Colon (tissue), 2 donors: ENCODE data around the gene MAN2A2.
"Not testable (repeated sequence)": the region's sequence is repeated elsewhere in the genome, so short reads cannot be mapped to it uniquely, and the experiment has no call there.

Experiments used
- FAIRE-seq: peaks from 2 replicates; lab custom pipeline; 2012; peaks lifted over from hg19 to GRCh38; lab: Jason Lieb, UNC
- donor health status: control.
- donor health status: control.

MAN2A2 gene

DNA sequence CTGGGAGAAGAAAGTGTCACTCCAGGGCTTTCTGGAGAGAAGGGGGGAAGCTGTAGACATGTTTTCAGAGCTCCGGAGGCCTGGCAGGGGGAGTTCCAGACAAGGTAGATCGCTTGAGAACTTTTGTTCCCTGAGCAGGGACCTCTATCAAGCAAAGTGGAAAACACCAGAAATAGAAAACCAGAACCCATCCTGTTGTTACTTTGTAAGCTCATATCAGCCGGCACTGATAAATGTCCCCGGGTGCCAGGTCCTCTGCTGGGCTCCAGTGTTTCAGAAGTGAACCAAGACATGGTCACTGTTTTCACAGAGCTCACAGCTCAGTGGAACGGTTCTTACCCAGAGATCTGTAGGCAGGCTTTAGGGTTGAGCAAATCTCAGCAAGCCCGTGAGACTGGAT is 15.7 kb downstream of the MAN2A2 start:
- FAIRE-seq: no peak

DNA sequence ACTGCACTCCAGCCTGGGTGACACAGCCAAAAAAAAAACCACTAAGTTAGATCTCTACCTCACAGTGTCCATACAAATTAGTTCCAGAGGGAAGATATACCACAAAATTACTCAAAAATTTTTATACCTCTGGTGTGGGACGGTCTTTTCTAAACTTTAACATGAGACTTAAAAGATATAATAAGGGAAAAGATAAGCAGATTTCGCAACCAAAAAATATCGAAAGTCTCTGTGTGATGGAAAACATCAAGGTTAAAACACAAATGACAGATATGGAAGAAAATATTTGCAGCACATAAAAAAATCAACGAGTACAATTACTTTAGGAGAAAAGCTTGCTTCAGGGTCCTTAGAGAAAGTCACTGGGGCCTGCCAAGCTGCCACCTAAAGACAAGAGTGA is 18.8 kb downstream of the MAN2A2 start:
- no peak for FAIRE-seq

DNA sequence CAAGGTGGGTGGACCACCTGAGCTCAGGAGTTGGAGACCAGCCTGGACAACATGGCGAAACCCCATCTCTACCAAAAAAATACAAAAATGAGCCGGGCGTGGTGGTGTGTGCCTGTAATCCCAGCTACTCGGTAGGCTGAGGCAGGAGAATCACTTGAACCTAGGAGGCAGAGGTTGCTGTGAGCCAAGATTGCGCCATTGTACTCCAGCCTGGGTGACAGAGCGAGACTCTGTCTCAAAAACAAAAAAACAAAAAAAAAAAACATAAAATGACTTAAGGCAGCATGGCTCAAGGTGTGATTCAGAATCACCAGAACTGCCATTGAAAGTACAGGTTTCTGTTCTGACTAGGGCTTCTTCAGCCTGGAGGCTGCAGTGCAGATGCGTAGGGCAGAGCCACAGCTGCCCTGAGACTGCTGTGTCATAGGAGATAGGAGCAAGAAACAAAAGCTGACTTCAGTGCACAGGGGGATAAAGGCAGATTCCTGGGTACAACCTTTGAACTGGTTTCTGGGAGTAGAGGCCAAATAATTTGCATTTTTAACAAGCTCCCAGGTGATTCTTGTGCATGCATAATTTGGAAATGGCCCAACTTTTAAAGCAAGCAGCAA is 19.7 kb downstream of the MAN2A2 start:
- not testable (repeated sequence) for FAIRE-seq

DNA sequence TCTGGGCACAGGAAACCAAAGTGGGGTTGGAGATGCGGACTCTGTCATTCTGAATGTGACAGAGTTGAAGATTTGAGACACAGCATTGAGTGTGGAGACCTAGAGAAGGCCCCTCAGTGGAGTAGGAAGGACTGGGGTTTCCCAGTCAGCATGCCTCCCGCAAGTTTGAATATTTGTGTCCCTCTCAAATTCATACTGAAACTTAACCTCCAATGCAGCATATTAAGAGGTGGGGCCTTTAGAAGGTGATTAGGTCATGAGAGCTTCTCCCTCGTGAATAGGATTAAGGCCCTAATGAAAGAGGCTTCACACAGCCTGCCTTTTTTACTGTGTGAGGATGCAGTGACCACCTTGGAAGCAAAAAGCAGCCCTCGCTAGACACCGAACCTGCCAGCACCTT is 21.3 kb downstream of the MAN2A2 start:
- FAIRE-seq: no peak

DNA sequence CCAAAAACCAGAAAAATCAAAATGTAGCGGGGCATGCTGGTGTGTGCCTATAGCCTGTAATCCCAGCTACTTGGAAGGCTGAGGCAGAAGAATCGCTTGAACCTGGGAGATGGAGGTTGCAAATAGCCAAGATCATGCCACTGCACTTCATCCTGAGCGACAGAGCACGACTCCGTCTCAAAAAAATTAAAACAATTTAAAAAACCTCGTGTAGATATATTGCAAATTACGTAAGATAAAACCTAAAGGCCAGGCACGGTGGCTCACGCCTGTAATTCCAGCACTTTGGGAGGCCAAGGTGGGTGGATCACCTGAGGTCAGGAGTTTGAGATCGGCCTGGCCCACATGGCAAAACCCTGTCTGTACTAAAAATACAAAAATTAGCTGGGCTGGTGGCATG is 23.7 kb downstream of the MAN2A2 start:
- not testable (repeated sequence) for FAIRE-seq

DNA sequence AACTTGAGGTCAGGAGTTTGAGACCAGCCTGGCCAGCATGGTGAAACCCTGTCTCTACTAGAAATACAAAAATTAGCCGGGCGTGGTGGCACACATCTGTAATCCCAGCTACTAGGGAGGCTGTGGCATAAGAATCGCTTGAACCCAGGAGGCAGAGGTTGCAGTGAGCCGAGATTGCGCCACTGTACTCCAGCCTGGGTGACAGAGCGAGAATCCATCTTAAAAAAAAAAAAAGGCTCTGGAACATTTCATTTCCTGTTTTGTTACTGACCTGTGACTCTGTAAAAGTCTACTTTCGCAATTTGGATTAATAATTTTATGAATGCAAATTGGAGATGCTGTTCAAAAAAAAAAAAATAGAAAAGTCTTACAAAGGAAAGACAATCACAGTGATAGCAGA is 25.0 kb downstream of the MAN2A2 start:
- FAIRE-seq: not testable (repeated sequence)

DNA sequence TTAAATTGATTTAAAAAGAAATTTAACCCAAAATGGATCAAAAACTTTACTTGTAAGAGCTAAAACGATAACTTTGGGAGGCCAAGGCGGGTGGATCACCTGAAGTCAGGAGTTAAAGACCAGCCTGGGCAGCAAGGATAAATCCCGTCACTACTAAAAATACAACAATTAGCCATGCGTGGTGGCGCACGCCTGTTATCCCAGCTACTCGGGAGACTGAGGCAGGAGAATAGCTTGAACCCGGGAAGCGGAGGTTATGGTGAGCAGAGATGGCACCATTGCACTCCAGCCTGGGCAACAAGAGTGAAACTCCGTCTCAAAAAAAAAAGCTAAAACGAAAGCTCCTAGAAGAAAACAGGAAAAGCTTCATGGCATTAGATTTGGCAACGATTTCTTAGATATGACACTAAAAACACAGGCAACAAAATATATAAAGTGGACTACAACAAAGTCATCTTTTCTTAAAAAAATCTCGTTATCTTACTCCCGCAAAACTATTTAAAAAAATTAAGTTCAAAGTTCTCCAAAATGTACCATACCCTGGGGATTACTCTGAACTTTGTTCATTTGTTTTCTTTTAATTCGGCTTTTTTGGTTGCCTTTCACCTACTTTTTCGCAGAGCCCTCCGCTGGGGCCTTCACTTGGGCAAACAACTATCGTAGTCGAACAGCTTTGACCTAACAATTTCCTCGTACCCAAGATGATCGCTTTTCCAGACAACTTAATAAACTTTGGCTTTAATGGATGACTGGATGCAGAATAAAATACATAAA is 26.3 kb downstream of the MAN2A2 start:
- FAIRE-seq: no peak

DNA sequence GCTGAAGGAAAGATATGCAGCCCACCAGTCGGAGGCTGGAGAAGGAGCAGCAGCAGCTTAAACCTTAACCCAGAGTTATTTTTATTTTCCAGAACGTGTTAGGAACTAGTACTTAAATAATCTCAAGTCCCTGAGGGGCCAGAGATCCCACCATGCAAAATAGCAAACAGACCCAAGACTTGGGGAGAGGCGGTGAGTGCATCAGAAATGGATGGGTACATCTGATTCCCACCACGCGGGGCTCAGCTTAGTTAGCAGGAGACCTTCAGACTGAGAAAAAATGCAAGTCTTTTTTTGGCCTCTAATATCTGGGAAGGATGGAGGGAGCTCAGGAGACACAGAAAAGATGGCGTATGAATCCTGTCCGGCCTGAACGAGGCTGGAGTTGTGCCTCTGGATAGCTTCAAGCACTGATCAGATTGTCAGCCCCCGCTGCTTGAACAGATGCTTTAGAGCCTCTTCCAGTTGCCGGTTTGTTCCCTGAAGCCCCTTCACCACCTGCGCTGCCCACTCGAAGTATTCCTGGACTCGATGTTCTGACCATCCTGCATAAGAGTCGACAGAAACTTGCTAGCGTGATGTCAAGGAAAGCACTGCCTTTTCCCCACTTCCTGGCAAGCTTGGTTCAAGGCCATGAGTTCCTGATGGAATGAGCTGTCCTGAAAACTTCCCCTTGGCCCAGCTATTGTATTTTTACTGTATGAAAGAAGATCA is 27.9 kb downstream of the MAN2A2 start:
- FAIRE-seq: no peak

DNA sequence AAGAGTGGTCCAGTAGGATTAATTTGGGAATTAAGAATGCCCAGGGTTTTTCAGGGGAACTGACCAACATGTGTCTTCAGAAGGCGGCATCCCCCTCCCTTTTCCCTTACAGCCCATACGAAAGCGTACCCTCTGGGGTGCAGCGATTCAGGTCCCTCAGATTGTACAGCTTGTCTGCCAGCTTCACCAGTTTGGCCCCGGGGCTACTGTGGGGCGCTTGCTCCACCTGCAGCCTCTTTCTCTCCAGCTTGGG is 28.4 kb downstream of the MAN2A2 start:
- FAIRE-seq: no peak

DNA sequence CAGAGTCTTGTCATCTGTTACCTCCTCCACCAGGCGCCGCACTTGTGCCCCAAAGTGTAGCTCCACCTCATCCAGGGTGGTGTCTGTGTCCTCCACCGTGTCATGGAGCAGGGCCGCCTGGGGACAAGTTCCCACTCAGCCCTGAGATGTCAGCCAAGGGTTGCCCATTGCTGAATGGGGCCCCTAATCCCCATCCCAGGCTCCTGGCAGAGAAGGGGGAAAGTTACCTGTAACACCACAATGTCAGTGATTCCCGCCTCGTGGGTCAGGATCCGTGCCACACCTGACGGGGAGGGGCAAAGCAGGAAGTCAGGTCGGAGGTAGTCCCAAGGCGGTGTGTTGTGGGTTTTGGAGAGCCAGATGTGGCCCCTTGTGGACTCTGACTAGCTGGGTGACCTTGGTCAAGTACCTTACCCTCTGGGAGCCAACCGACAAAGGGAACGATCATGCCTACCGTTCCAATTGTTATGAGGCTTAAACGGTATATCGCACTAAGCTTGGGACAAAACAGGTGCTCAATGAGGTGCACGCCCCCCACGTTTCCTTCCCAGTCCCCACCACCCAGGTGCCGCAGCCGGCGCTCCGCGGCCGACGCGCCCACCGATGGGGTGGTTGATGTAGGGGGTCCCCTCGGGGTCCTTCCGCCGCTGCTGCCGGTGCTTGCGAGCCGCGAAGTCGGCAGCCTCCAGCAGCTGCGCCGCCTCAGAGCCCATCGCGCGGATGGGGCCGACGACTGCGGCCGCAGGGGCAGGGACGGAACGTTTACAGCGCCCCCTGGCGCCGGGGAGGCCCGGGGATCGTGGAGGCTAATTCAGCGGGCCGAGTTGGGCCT is 28.9 kb downstream of the MAN2A2 start, which contains the start of gene HDDC3:
Gene HDDC3, minus strand, starts transcription at position 722 of the 832 bp plus-strand sequence. Its CDS starts 9 bp downstream, at position 713.
- FAIRE-seq: no peak

DNA sequence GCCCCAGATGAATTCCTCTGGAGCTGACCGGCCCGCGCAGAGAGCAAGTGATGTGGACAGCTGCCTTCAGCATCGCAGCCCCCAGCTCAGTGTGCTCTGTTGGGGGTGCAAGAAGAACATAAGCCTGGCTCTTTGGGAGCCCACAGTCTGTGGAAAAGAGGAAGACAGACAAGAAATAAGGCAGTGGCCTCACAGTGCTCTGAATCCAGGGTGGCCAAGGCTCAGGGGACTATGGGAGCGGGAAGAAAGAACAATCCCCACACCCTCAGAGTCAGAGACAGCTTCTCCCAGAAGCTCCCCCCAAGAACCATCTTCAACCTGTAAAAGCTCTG is 29.5 kb downstream of the MAN2A2 start:
- no peak for FAIRE-seq

DNA sequence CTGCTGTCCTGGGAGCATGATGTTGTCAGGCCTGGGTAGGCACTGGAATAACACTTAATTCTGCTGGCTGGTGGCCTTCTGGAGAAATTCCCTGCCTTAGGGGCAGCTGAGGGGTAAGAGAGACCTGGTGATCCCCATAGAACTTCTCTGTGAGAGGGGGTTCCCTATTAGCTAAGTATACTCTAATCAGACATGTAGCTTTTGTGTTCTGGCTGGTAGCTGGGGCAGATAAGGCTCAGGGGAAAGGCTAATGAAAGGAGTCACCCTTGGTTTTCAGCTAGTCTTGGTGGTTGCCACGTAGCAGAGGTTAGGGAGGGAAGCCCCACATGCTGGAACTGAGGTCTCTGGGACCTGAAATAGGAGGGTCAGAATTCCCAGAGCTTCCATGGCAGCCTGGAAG is 30.2 kb downstream of the MAN2A2 start:
- no peak for FAIRE-seq

DNA sequence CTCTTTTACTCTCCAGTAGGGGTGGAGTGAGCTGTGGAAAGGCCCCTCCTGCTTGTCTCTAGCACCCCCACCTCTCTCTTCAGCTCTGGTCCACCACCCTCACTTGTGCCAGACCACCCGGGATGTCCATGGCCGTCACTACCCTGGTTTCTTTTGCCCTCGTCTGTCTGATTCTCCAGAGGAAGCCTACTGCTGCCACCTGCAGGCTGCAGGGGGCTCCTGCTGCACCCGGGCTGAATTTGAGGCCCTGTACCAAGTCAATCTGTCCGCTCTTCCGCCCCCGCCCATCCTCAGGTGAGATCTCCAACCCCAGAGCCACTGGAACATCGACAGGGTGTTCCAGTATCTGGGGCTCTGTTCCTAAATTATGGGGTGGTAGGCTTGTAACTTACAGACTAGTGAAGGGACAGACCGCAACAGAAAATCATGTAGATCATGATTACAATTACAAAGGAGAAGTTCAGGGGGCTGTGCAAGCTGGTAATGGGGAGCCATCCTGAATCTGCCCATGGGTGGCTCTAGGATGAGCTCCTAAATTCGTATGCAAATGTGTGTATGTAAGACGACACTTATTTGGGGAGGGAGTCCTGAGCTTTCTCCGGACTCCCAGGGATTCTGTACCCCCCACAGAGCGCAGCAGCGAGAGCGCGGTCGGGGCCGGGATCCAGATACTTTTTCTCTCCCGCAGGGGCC is 31.3 kb downstream of the MAN2A2 start:
- no peak for FAIRE-seq

DNA sequence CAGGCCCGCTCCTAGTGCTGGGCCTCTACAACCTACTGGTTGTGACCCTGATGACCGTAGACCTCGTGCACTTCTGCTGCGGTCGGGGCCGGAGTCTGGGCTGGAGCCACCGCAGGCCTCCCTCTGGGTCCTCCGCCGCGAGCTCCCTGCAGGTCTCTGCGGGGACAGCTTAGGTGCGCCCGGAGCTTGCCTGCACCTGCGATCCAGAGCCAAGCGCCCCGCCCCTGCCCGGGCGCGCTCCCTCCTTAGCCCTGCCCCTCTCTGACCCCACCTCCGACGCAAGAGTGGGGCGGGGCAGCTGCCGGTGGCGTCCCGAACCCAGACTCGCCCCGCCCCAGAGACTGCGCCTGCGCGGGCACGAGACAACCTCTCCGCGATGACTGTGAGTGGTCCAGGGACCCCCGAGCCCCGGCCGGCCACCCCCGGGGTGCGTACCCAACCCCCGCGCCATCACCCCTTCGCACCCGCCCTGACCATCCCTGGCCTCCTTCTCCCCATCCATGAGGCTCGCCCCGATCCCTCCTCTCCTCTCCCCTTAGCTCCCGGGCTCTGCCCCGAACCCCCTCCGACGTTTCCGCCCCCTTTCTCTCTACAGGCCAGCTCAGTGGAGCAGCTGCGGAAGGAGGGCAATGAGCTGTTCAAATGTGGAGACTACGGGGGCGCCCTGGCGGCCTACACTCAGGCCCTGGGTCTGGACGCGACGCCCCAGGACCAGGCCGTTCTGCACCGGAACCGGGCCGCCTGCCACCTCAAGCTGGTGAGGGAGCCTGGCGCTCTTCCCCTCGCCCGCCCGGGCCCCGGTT is 32.0 kb downstream of the MAN2A2 start, which contains the start of gene UNC45A:
Gene UNC45A, plus strand, starts transcription at position 337 of the 803 bp plus-strand sequence. Its CDS starts 40 bp downstream, at position 377.
- no peak for FAIRE-seq

DNA sequence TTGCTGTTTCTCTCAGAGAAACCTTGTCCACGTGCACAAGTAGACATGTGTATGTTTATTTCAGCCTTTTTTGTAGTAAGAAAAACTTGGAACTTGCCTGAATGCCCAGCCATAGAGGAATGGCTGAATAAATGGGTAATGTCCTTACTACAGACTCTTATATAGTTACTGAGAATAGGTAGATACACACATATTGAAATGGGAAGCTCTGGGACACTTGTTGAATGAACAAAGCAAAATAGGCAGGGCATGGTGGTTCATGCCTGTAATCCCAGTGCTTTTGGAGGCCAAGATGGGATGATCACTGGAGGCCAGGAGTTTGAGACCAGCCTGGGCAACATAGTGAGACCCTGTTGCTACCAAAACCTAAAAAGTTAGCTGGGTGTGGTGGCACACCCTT is 33.7 kb downstream of the MAN2A2 start:
- no peak for FAIRE-seq

DNA sequence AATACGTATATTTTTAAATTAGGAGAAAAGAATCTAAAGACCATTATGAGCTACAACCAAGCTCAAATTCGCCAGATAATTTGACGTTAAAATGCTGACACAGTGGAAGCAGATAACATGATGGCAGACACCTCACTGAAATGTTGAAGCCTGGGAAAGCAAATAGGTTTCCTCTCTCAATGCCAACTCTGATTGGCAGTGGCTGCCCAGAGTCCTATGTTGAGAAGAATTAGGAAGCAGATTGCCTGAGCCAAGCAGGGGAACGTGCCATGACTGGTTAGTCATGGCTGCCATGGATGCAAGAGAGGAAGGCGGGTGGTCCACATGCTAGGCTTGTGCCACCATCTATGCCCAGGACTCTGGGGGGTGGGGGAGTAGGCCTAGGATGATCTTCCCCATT is 35.2 kb downstream of the MAN2A2 start:
- no peak for FAIRE-seq

DNA sequence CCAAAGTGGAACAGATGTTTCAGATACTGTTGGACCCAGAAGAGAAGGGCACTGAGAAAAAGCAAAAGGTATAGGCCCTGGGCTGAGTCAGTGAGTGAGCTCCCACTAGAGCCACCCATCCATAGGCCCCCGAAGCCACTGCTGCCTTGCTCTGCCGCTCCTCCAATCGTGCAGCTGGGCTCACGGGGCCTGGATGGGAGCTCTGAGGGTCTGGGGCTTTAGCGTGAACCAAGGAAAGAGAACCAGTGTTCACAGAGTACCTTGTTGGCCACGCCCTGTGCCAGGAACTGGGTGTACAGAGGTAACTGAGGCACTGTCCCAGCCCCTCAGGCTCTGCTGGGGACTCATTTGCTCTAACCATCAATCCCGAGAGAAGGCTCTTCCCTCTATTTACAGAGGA is 36.7 kb downstream of the MAN2A2 start:
- no peak for FAIRE-seq

DNA sequence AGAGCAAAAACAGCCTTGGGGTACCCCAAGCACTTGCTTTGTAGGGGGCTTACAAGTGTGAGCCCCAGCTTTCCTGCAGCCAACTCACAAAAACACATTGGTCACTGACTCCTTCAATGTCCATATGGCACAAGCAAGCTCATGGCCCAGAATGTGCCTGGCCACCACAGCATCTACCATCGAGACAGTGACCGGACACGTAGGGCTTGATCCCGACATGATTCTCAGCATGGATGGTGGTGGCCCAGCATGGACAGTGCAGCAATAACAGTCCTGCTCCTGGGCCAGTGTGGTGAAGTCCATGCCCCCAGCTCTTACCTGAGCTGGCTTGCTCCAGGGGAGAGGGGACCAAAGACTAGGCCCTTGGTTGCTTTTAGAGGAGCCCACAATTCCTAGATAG is 37.9 kb downstream of the MAN2A2 start:
- no peak for FAIRE-seq

DNA sequence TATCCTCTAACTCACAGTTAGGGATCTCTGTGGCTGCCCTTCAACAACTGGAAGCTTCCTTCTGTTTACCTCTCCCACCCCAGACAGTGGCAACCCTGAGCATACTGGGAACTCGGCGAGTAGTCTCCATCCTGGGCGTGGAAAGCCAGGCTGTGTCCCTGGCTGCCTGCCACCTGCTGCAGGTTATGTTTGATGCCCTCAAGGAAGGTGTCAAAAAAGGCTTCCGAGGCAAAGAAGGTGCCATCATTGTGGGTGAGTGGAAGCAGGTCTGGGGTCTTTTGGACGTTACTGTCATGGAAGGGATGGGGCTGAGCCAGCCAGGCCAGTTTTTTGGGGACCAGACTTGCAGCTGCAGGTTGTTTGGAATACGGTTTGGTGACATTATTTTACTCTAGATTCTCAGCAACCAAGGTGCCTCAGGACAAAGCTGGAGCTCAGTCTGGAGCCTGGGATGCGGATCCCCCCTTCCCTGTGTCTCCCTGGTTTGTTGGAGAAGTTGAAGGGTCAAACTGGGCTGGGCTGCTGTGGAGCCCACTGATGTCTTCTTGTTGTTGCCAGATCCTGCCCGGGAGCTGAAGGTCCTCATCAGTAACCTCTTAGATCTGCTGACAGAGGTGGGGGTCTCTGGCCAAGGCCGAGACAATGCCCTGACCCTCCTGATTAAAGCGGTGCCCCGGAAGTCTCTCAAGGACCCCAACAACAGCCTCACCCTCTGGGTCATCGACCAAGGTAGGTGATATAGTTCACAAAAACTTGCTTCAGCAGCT is 39.4 kb downstream of the MAN2A2 start:
- FAIRE-seq: no peak

DNA sequence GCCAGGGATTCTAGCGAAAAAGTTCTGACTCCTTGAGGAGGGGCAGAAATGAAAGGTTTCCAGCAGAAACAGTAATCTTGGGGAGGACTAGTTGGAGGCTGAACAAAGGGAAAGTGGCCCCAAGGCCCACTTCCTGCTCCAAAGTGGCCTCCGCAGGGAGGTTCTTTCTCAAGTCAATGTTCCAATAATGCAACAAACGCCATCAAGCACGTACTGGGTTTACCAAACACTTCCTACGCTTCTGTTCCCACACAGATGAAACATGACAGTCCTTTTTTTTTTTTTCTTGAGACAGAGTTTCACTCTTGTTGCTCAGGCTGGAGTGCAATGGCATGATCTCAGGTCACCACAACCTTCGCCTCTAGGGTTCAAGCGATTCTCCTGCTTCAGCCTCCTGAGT is 42.0 kb downstream of the MAN2A2 start:
- no peak for FAIRE-seq
